H9 (cell line): Measurements from ENCODE around the gene STXBP6. TPM values are rescaled to one million over a fixed set of nuclear protein-coding genes. Genes with fewer than 3 reads are reported as not detected.

Source experiments
- DNase-seq: peaks from one replicate; pipeline ENCODE4 v3.0.0-alpha.2; 2017
- H2AFZ ChIP-seq: one replicate; pipeline ENCODE4 v1.6.1; 2013; ENCODE audit warnings: mild to moderate bottlenecking, low read length, control low read depth, moderate library complexity
- H2AK5ac ChIP-seq: 2 replicates; pipeline ENCODE4 v1.6.1; 2013; ENCODE audit warnings: low read length, control low read depth, mixed read lengths; ENCODE audit not compliant: insufficient read length
- H2BK120ac ChIP-seq: one replicate; pipeline ENCODE4 v1.6.1; 2013; ENCODE audit warnings: low read depth, mild to moderate bottlenecking, low read length, control low read depth, inconsistent platforms; ENCODE audit not compliant: poor library complexity, severe bottlenecking
- H2BK12ac ChIP-seq: 2 replicates; pipeline ENCODE4 v1.6.1; 2013; ENCODE audit warnings: low read length, control low read depth, mixed read lengths, low read depth; ENCODE audit not compliant: insufficient read length
- H2BK15ac ChIP-seq: 2 replicates; pipeline ENCODE4 v1.6.1; 2013; ENCODE audit warnings: low read depth, low read length, control low read depth
- H2BK20ac ChIP-seq: one replicate; pipeline ENCODE4 v1.6.1; 2013; ENCODE audit warnings: low read depth, mild to moderate bottlenecking, low read length, control low read depth, inconsistent platforms; ENCODE audit not compliant: poor library complexity, severe bottlenecking
- H2BK5ac ChIP-seq: 2 replicates; pipeline ENCODE4 v1.6.1; 2013; ENCODE audit warnings: low read length, control low read depth, mixed read lengths; ENCODE audit not compliant: insufficient read length
- H3K14ac ChIP-seq: 2 replicates; pipeline ENCODE4 v1.6.1; 2013; ENCODE audit warnings: low read length, control low read depth; ENCODE audit not compliant: insufficient read depth
- H3K18ac ChIP-seq: 2 replicates; pipeline ENCODE4 v1.6.1; 2013; ENCODE audit warnings: low read depth, mild to moderate bottlenecking, mixed read lengths, low read length, control low read depth; ENCODE audit not compliant: insufficient read length
- H3K23ac ChIP-seq: 2 replicates; pipeline ENCODE4 v1.6.1; 2013; ENCODE audit warnings: low read length, control low read depth, mixed read lengths, low read depth; ENCODE audit not compliant: insufficient read length
- H3K23me2 ChIP-seq: 2 replicates; pipeline ENCODE4 v1.6.1; 2013; ENCODE audit warnings: low read depth, mild to moderate bottlenecking, mixed read lengths, low read length, control low read depth; ENCODE audit not compliant: insufficient read length, poor library complexity, severe bottlenecking
- H3K27ac ChIP-seq: 2 replicates; pipeline ENCODE4 v1.5.1; 2013; ENCODE audit warnings: low read length, control low read depth, mixed read lengths, low read depth; ENCODE audit not compliant: insufficient read length
- H3K27me3 ChIP-seq: 2 replicates; pipeline ENCODE4 v1.6.1; 2013; ENCODE audit warnings: low read length, control low read depth, inconsistent platforms; ENCODE audit not compliant: insufficient read depth
- H3K4ac ChIP-seq: 2 replicates; pipeline ENCODE4 v1.6.1; 2013; ENCODE audit warnings: low read depth, mild to moderate bottlenecking, control low read depth, inconsistent platforms, low read length, moderate library complexity
- H3K4me1 ChIP-seq: 2 replicates; pipeline ENCODE4 v1.6.1; 2013; ENCODE audit warnings: low read length, control low read depth, inconsistent platforms; ENCODE audit not compliant: insufficient read depth
- H3K4me2 ChIP-seq: 2 replicates; pipeline ENCODE4 v1.6.1; 2013; ENCODE audit warnings: low read length, control low read depth, mixed read lengths; ENCODE audit not compliant: insufficient read length, insufficient read depth
- H3K56ac ChIP-seq: 2 replicates; pipeline ENCODE4 v1.6.1; 2013; ENCODE audit warnings: low read depth, mild to moderate bottlenecking, mixed read lengths, low read length, control low read depth; ENCODE audit not compliant: insufficient read length
- H3K79me1 ChIP-seq: 2 replicates; pipeline ENCODE4 v1.6.1; 2013; ENCODE audit warnings: low read depth, mild to moderate bottlenecking, moderate library complexity, low read length, control low read depth, inconsistent platforms; ENCODE audit not compliant: insufficient read depth, poor library complexity, severe bottlenecking
- H3K79me2 ChIP-seq: 2 replicates; pipeline ENCODE4 v1.6.1; 2013; ENCODE audit warnings: low read length, control low read depth, inconsistent platforms; ENCODE audit not compliant: insufficient read depth
- H3K9ac ChIP-seq: 2 replicates; pipeline ENCODE4 v1.6.1; 2013; ENCODE audit warnings: low read length, control low read depth, mixed read lengths; ENCODE audit not compliant: insufficient read length; ENCODE audit errors: extremely low read depth
- H3K9me3 ChIP-seq: one replicate; pipeline ENCODE4 v1.6.1; 2013; ENCODE audit warnings: low read depth, low read length, inconsistent platforms; ENCODE audit not compliant: control insufficient read depth
- H3T11ph ChIP-seq: one replicate; pipeline ENCODE4 v1.6.1; 2013; ENCODE audit warnings: mild to moderate bottlenecking, low read length, control low read depth, inconsistent platforms
- H4K20me1 ChIP-seq: one replicate; pipeline ENCODE4 v1.6.1; 2013; ENCODE audit not compliant: control insufficient read depth, insufficient read length, insufficient read depth
- H4K5ac ChIP-seq: 2 replicates; pipeline ENCODE4 v1.6.1; 2013; ENCODE audit warnings: low read depth, mild to moderate bottlenecking, mixed read lengths, low read length, control low read depth; ENCODE audit not compliant: insufficient read length
- H4K8ac ChIP-seq: replicated peaks from 2 replicates; pipeline ENCODE4 v1.6.1; 2013; ENCODE audit warnings: low read length, control low read depth, mixed read lengths, low read depth; ENCODE audit not compliant: insufficient read length
- H4K91ac ChIP-seq: 2 replicates; pipeline ENCODE4 v1.6.1; 2013; ENCODE audit warnings: low read depth, mild to moderate bottlenecking, moderate library complexity, mixed read lengths, low read length, control low read depth; ENCODE audit not compliant: insufficient read length
- H3K27ac Mint-ChIP-seq, 3 experiments: 2 replicates in 2 of 3; 3 replicates in 1 of 3; pipeline ENCODE4 v1.8.0; 2020 to 2021; ENCODE audit warnings: mixed read lengths in 3 of 3, mild to moderate bottlenecking in 1 of 3, moderate library complexity in 1 of 3
- H3K27me3 Mint-ChIP-seq: 2 replicates; pipeline ENCODE4 v1.8.0; 2021; ENCODE audit warnings: low read depth, mild to moderate bottlenecking, moderate library complexity, mixed read lengths
- H3K36me3 Mint-ChIP-seq, 3 experiments: 2 replicates in 2 of 3; 3 replicates in 1 of 3; pipeline ENCODE4 v1.8.0; 2020 to 2021; ENCODE audit warnings: low read depth in 3 of 3, mixed read lengths in 3 of 3; ENCODE audit not compliant: insufficient read depth in 1 of 3
- H3K4me1 Mint-ChIP-seq, 2 experiments: 2 replicates each; pipeline ENCODE4 v1.8.0; 2020; ENCODE audit warnings: mixed read lengths in 2 of 2
- H3K4me3 Mint-ChIP-seq, 2 experiments: 2 replicates in 1 of 2; 3 replicates in 1 of 2; pipeline ENCODE4 v1.8.0; 2020 to 2021; ENCODE audit warnings: mild to moderate bottlenecking in 2 of 2, mixed read lengths in 2 of 2, moderate library complexity in 1 of 2
- H3K9me3 Mint-ChIP-seq, 2 experiments: 2 replicates in 1 of 2; 3 replicates in 1 of 2; pipeline ENCODE4 v1.8.0; 2020; ENCODE audit warnings: mild to moderate bottlenecking in 2 of 2, mixed read lengths in 2 of 2, moderate library complexity in 1 of 2
- WGBS: extraction: QIAGEN DNeasy Blood & Tissue Kit; methylation state at CpG from one replicate; pipeline ENCODE4 v1.1.7; 2013; ENCODE audit warnings: missing lambda C conversion rate, low lambda C conversion rate, mixed read lengths; ENCODE audit not compliant: insufficient read length; ENCODE audit errors: extremely low coverage; 5-methylcytosine and 5-hydroxymethylcytosine counted together
- total RNA-seq: library from RNA; stranded (reverse); gene quantifications from 2 replicates; pipeline ENCODE4 v1.2.1, GENCODE V29; 2021
- TF ChIP-seq, protein P1 (sequence below): fragments of 200-600 bp; sonication (generic); conservative IDR thresholded peaks from 3 replicates; pipeline ENCODE4 v1.8.0; 2021; ENCODE audit warnings: antibody characterized with exemption, mild to moderate bottlenecking

The STXBP6 gene
- total RNA-seq, 1 experiment from 2014 or later = 3.6 TPM

DNA sequence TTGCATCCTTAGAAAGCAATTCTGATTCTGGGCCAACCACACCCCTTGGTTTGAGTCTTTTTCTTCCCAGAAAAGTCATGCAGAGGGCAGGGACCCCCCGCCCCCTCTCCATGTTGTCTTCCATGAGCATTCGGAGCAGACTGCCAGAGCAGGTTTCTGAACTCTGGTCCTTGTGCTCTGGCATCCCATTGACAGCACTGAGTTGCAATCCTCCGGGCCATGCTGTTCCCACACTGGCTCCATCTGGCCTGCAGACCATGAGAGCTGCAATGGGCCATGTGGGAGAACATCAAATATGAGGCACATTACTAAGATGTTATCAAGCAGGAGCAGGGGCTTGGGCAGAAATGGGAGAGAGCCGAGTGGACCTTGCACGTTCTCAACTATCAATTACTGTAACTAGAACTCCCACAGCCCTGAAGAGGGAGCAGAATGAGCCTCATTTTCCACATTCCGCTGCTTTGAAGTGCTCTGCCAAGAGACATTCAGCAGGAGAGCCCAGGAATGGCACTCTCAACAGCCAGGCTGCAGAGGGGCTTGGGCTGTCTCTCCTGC lies 157.4 kb downstream of the STXBP6 start:
- H2BK15ac ChIP-seq = no peak overlapping the region
- H2BK12ac ChIP-seq = no peak overlapping the region
- no CpG with 5 or more reads among the region's 6 CpGs for WGBS
- no peaks in the 10 kb centered on the region for H3K27me3 ChIP-seq
- H3K23me2 ChIP-seq = no peaks in the 10 kb centered on the region
- H3K27me3 Mint-ChIP-seq = no peaks in the 10 kb centered on the region
- H3K4me1 Mint-ChIP-seq = peaks cover 6 to 8% of the 10 kb centered on the region in 2 experiments; a peak in 2 of 4 replicates
- no peak overlapping the region for H2BK120ac ChIP-seq
- no peak overlapping the region for H3K27ac ChIP-seq
- H3K4me1 ChIP-seq = no peaks in the 10 kb centered on the region
- H3K14ac ChIP-seq = no peak overlapping the region
- no peak for DNase-seq
- no peaks in the 10 kb centered on the region for H3K9me3 ChIP-seq
- no peak overlapping the region for H2AFZ ChIP-seq
- H3K27ac Mint-ChIP-seq = no peak overlapping the region; a peak in 1 of 7 replicates
- no peaks in the 10 kb centered on the region for H3K79me1 ChIP-seq
- H3K4me2 ChIP-seq = no peak overlapping the region
- TF ChIP-seq, protein P1, sequence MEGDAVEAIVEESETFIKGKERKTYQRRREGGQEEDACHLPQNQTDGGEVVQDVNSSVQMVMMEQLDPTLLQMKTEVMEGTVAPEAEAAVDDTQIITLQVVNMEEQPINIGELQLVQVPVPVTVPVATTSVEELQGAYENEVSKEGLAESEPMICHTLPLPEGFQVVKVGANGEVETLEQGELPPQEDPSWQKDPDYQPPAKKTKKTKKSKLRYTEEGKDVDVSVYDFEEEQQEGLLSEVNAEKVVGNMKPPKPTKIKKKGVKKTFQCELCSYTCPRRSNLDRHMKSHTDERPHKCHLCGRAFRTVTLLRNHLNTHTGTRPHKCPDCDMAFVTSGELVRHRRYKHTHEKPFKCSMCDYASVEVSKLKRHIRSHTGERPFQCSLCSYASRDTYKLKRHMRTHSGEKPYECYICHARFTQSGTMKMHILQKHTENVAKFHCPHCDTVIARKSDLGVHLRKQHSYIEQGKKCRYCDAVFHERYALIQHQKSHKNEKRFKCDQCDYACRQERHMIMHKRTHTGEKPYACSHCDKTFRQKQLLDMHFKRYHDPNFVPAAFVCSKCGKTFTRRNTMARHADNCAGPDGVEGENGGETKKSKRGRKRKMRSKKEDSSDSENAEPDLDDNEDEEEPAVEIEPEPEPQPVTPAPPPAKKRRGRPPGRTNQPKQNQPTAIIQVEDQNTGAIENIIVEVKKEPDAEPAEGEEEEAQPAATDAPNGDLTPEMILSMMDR = no peak
- no peak overlapping the region for H3K4me3 Mint-ChIP-seq
- no peak overlapping the region for H3K18ac ChIP-seq
- no peak overlapping the region for H2BK5ac ChIP-seq
- H4K8ac ChIP-seq = no peak overlapping the region
- H3K36me3 Mint-ChIP-seq = peaks cover 0 to 3% (median 0%) of the 10 kb centered on the region in 3 experiments; a peak in 2 of 7 replicates
- no peak overlapping the region for H3K23ac ChIP-seq
- H4K20me1 ChIP-seq = no peaks in the 10 kb centered on the region
- H2BK20ac ChIP-seq = no peak overlapping the region
- H4K91ac ChIP-seq = no peak overlapping the region
- H3K9me3 Mint-ChIP-seq = peaks cover 3 to 11% of the 10 kb centered on the region in 2 experiments; a peak in 3 of 5 replicates
- no peak overlapping the region for H2AK5ac ChIP-seq
- no peak overlapping the region for H3K56ac ChIP-seq
- H4K5ac ChIP-seq = no peak overlapping the region
- no peak overlapping the region for H3K4ac ChIP-seq
- H3K9ac ChIP-seq = no peak overlapping the region
- H3T11ph ChIP-seq = no peak overlapping the region
- no peaks in the 10 kb centered on the region for H3K79me2 ChIP-seq
